Gastrocnemius medialis (tissue), 4 donors: ENCODE results near the gene HSD17B3. TPM values are rescaled to one million over a fixed set of nuclear protein-coding genes. Genes with fewer than 3 reads are reported as not detected.

Experiments
- ATAC-seq, 2 donors: fragments of 150-250 bp; one replicate each; pipeline ENCODE4 v1.9.1; 2016
- DNase-seq, 2 donors: peaks; one replicate each; pipeline ENCODE4 v3.0.0-alpha.2; 2019
- H3K27ac ChIP-seq, 4 donors: fragments of 200-600 bp; sonication (generic); 1 replicate in 1 of 4; 2 replicates in 3 of 4; pipeline ENCODE4 v1.5.1; 2016 to 2018; ENCODE audit warnings: mild to moderate bottlenecking in 2 of 4, moderate library complexity in 1 of 4
- H3K27me3 ChIP-seq, 3 donors: fragments of 200-600 bp; sonication (generic) in 2 of 3; 1 replicate in 1 of 3; 2 replicates in 2 of 3; pipeline versions ENCODE4 v1.5.1 to v1.6.0; 2016 to 2019; ENCODE audit warnings: mild to moderate bottlenecking in 1 of 3, moderate library complexity in 1 of 3
- H3K36me3 ChIP-seq, 2 donors: fragments of 200-600 bp; sonication (generic) in 1 of 2; one replicate each; pipeline ENCODE4 v1.5.1; 2017 to 2018
- H3K4me1 ChIP-seq, 2 donors: fragments of 200-600 bp; sonication (generic) in 1 of 2; one replicate each; pipeline ENCODE4 v1.5.1; 2016 to 2017; ENCODE audit warnings: mild to moderate bottlenecking in 2 of 2
- H3K4me3 ChIP-seq, 4 donors: fragments of 200-600 bp; sonication (generic) in 3 of 4; 1 replicate in 1 of 4; 2 replicates in 3 of 4; pipeline ENCODE4 v1.5.1; 2016 to 2019; ENCODE audit warnings: mild to moderate bottlenecking in 2 of 4
- H3K9me3 ChIP-seq, 3 donors: fragments of 200-600 bp; sonication (generic) in 2 of 3; 1 replicate in 1 of 3; 2 replicates in 2 of 3; pipeline ENCODE4 v1.5.1; 2016 to 2019
- CTCF ChIP-seq, 5 experiments: fragments of 450-650 bp in 3 of 5; fragments of 200-600 bp in 2 of 5; sonication (generic) in 2 of 5; IDR thresholded peaks in 4 of 5; conservative IDR thresholded peaks in 1 of 5; 1 replicate in 4 of 5; 2 replicates in 1 of 5; pipeline ENCODE4 v1.5.1; 2016 to 2019; ENCODE audit warnings: antibody characterized with exemption in 5 of 5, mild to moderate bottlenecking in 3 of 5, moderate library complexity in 3 of 5
- POLR2A ChIP-seq, 2 donors: fragments of 450-650 bp; IDR thresholded peaks; one replicate each; pipeline ENCODE4 v1.6.1; 2017; ENCODE audit warnings: antibody characterized with exemption in 2 of 2, mild to moderate bottlenecking in 2 of 2, moderate library complexity in 2 of 2
- in situ Hi-C, 4 donors: fragments of 200-750 bp; cut with MboI; loops; one replicate each; pipeline versions ENCODE4 v1.15.0 to v1.8.0; 2017; ENCODE audit warnings: low sequenced_read_pairs in 4 of 4
- intact Hi-C: fragments of 100-400 bp; cut with DNase I; formaldehyde crosslinking; loops from one replicate; pipeline ENCODE4 v1.15.1; 2023; ENCODE audit warnings: low total_unique reads
- total RNA-seq, 4 donors: library from RNA; depleted of rRNA; stranded (reverse); fragments of >200 nt; gene quantifications; one replicate each; pipeline versions ENCODE4 v1.1.0 to v1.2.3, GENCODE V29; 2016

The HSD17B3 gene
- total RNA-seq, 4 donors from 2014 or later, result not detected

- no peaks in the 10 kb centered on the region for H3K4me1 ChIP-seq
- H3K27me3 ChIP-seq, result no peaks in the 10 kb centered on the region
- DNase-seq (peak; percentile 29 to 52), ATAC-seq (peak; percentile 74 to 83)
- intact Hi-C loops (no loop called here), in situ Hi-C loops (loop anchor here (10.0 to 25.0 kb wide), 4 partner anchors 322 to 1522 kb away; partner anchors contain the start of gene ERCC6L2 (in 1 of the 4))
- no peak overlapping the region for H3K4me3 ChIP-seq
- H3K27ac ChIP-seq, result no peak overlapping the region
- H3K36me3 ChIP-seq, result no peaks in the 10 kb centered on the region
- no peaks in the 10 kb centered on the region for H3K9me3 ChIP-seq
- TF ChIP-seq POLR2A (IDR thresholded peaks at IDR 0.05) (no peak), CTCF (IDR thresholded peaks at IDR 0.05 in 4 of 5, conservative IDR thresholded peaks at IDR 0.05 in 1 of 5) (no peak)
Measured at GRCh38 chr9:96209407-96210271, 92.3 kb downstream of the HSD17B3 start.

GRCh38 chr9:96206156-96206751 is 95.7 kb downstream of the HSD17B3 start:
- Histone ChIP-seq H3K27ac (no peak overlapping the region), H3K9me3 (no peaks in the 10 kb centered on the region), H3K36me3 (no peaks in the 10 kb centered on the region), H3K4me3 (no peak overlapping the region), H3K27me3 (no peaks in the 10 kb centered on the region), H3K4me1 (no peaks in the 10 kb centered on the region)
- in situ Hi-C loops, result loop anchor here (25.0 kb wide), 3 partner anchors 319 to 1519 kb away; partner anchors contain the start of gene ERCC6L2 (in 1 of the 4)
- ATAC-seq (no peak), DNase-seq (no peak)
- TF ChIP-seq CTCF (IDR thresholded peaks at IDR 0.05 in 4 of 5, conservative IDR thresholded peaks at IDR 0.05 in 1 of 5) (no peak), POLR2A (IDR thresholded peaks at IDR 0.05) (no peak)
- intact Hi-C loops, result no loop called here

- no peaks in the 10 kb centered on the region for H3K27me3 ChIP-seq
- ATAC-seq (no peak), DNase-seq (no peak)
- intact Hi-C loops, result no loop called here
- TF ChIP-seq CTCF (IDR thresholded peaks at IDR 0.05 in 4 of 5, conservative IDR thresholded peaks at IDR 0.05 in 1 of 5), result no peak
- no peak for TF ChIP-seq POLR2A (IDR thresholded peaks at IDR 0.05)
- no peaks in the 10 kb centered on the region for H3K36me3 ChIP-seq
- H3K9me3 ChIP-seq, result no peaks in the 10 kb centered on the region
- no peaks in the 10 kb centered on the region for H3K4me1 ChIP-seq
- in situ Hi-C loops, result loop anchor here (25.0 kb wide), 3 partner anchors 318 to 1518 kb away; partner anchors contain the start of gene ERCC6L2 (in 1 of the 4)
- H3K27ac ChIP-seq, result no peak overlapping the region
- no peak overlapping the region for H3K4me3 ChIP-seq
Measured at GRCh38 chr9:96204853-96205252, 97.1 kb downstream of the HSD17B3 start.

DNA sequence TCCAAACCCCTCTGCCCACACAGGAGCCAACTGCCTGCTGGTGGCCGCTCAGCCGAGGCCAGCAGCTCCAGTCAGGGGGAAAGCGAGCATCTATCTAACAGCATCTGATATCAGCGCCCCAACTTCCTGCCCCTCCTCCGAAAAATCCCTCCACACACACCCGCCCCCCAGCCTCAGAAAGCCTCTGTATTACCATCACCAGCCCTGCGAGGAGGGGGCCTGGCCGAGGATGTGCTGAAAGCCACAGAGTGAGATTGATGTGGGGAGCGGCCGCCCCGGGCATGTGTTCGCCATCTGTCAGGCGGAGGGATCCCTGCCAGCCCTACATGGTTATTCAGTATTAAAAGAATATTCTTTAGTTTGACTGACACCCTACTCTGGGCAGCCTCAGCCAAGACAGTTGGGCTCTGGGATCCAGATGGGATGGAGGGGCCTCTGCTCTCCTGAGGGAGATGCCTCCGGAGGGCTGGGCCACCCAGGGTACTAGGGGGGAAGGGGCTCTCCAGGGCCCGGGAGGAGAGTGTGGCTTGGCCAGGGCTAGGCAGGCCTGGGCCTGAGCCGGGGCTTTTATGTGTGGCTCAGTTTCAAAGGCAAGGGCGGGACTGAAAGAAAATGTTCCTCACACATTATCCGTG is 98.0 kb downstream of the HSD17B3 start:
- in situ Hi-C loops (loop anchor here (25.0 kb wide), 3 partner anchors 317 to 1517 kb away; partner anchors contain the start of gene ERCC6L2 (in 1 of the 4)), intact Hi-C loops (no loop called here)
- no peak for DNase-seq
- no peak for ATAC-seq
- no peaks in the 10 kb centered on the region for H3K27me3 ChIP-seq
- H3K4me3 ChIP-seq, result no peak overlapping the region
- no peaks in the 10 kb centered on the region for H3K4me1 ChIP-seq
- no peaks in the 10 kb centered on the region for H3K9me3 ChIP-seq
- no peak overlapping the region for H3K27ac ChIP-seq
- no peak for TF ChIP-seq POLR2A (IDR thresholded peaks at IDR 0.05)
- TF ChIP-seq CTCF (IDR thresholded peaks at IDR 0.05 in 4 of 5, conservative IDR thresholded peaks at IDR 0.05 in 1 of 5), result no peak
- H3K36me3 ChIP-seq, result no peaks in the 10 kb centered on the region
